ENCODE measurements around the gene NMUR1.
A peak's percentile ranks its signal among the peaks of the same experiment; 100 is the strongest.

NMUR1 gene

GRCh38 chr2:231524477-231525247 lies 5.6 kb downstream of the NMUR1 start:
- no peak overlapping the region for H3K4me3 ChIP-seq (replicated peaks; ENCODE audit: low read depth, low read length)
- TF ChIP-seq, protein P1, sequence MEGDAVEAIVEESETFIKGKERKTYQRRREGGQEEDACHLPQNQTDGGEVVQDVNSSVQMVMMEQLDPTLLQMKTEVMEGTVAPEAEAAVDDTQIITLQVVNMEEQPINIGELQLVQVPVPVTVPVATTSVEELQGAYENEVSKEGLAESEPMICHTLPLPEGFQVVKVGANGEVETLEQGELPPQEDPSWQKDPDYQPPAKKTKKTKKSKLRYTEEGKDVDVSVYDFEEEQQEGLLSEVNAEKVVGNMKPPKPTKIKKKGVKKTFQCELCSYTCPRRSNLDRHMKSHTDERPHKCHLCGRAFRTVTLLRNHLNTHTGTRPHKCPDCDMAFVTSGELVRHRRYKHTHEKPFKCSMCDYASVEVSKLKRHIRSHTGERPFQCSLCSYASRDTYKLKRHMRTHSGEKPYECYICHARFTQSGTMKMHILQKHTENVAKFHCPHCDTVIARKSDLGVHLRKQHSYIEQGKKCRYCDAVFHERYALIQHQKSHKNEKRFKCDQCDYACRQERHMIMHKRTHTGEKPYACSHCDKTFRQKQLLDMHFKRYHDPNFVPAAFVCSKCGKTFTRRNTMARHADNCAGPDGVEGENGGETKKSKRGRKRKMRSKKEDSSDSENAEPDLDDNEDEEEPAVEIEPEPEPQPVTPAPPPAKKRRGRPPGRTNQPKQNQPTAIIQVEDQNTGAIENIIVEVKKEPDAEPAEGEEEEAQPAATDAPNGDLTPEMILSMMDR (IDR thresholded peaks at IDR 0.05; ENCODE audit: low read length, missing control alignments) = no peak
- no peak for DNase-seq (ENCODE audit: low read depth)

GRCh38 chr2:231523451-231524285 lies 6.6 kb downstream of the NMUR1 start:
- no peak overlapping the region for H3K4me3 ChIP-seq (replicated peaks; ENCODE audit: low read depth, low read length)
- TF ChIP-seq, protein P1 (IDR thresholded peaks at IDR 0.05; ENCODE audit: low read length, missing control alignments) = no peak
- DNase-seq (ENCODE audit: low read depth) = no peak

DNA sequence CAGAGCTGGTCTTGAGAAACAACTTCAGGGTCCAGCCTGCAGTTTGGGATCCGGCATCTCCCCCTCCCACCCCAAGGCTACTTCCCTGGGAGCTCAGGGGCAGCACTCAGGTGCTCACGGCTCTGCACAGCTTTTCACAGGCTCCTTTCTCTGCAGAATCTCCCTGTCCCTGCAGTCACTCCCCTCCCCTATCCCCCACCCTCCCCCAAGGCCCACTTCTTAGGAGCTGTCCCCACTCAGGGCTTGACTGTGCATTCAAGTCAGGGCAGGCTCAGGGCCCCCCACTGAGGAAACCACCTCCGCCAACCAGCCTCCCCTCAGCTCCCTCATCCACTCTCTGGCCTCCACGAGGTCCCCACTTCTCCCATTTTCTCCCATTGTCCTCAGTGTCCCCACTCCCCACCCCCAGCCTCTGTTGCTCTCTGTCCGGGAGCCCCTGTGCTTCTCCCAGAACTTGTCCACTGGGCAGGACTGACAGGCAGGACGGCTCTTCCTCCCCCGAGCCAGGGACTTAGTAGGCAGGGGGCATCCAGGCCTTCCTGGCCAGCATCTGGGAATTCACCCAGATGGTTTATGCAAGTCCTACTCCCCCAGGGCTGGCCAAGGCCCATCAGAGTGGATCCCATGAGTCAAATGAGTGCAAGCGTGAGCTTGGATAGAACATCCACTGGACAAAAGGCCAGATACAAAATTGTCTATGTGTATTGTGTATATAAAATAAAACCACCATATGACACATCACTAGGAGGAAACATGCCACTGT lies 7.6 kb downstream of the NMUR1 start:
- DNase-seq (ENCODE audit: low read depth) = peak; percentile 71
- TF ChIP-seq, protein P1 (IDR thresholded peaks at IDR 0.05; ENCODE audit: low read length, missing control alignments) = no peak
- H3K4me3 ChIP-seq (replicated peaks; ENCODE audit: low read depth, low read length) = no peak overlapping the region

DNA sequence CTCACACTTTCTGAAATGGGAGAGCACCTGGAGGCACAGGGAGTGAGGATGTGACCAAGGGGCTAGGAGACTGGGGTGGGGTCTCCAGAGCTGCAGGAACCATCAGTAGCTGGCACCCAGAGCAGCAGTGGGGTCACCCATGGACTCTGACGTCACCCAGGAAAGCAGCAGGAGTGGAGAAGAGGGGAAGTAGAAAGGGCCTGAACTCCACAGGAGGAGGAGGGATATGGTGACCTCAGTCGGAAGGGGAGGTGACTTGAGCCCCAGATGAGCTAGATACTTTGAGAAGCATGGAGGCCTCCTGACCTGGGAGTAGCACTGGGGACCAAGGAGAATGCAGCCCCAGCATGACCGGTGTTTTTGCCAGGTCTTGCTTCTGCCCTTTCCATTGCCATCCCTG lies 8.8 kb downstream of the NMUR1 start:
- no peak overlapping the region for H3K4me3 ChIP-seq (replicated peaks; ENCODE audit: low read depth, low read length)
- TF ChIP-seq, protein P1 (IDR thresholded peaks at IDR 0.05; ENCODE audit: low read length, missing control alignments) = no peak
- DNase-seq (ENCODE audit: low read depth) = no peak

DNA sequence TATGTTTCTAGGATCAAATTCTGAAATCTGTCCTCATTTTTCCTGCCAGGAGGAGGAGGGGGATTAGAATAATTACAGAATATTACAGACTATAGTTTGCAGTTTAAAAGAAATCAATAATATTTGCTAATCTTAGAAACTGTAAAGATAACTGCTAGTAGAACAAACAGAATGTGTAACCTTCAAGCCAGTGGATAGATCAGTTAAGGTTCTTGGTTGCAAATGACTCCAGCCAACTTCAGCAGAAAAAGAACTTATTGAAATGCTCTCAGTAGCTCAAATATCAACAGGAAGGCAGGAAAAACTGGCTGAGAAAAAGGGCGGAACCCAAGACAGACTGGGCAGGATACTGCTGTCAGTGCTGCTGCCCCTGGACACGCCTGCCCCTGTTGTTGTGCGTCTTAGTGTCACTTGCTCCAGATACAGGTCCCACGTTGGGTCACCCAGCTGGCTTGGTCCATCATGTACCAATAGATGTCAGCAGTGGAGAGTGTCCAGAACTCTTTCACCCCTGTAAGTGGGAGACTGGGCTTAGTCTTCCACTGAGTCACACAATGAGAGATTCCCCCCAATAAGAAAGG lies 10.2 kb downstream of the NMUR1 start:
- H3K4me3 ChIP-seq (replicated peaks; ENCODE audit: low read depth, low read length) = no peak overlapping the region
- TF ChIP-seq, protein P1 (IDR thresholded peaks at IDR 0.05; ENCODE audit: low read length, missing control alignments) = no peak
- no peak for DNase-seq (ENCODE audit: low read depth)

DNA sequence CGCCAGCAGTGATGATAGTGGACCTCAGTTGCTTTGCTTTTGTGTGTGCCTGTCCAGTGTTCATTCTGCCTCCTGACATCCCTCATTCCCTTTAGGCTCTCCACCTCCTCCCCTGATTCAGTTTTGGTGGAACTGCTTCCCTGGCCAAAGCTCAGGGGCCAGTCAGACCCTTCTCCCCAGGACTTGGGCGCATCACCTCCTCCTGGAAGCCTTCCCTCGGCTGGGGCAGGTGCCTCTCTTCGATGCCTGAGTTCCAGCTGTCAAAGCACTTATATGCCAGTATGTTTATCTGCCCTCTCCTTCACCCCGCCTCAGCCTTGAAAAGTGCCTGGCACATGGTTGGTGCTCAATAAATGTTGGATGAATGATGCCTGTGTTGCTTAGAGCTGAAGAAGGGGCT lies 11.5 kb downstream of the NMUR1 start:
- no peak for DNase-seq (ENCODE audit: low read depth)
- TF ChIP-seq, protein P1 (IDR thresholded peaks at IDR 0.05; ENCODE audit: low read length, missing control alignments) = no peak
- no peak overlapping the region for H3K4me3 ChIP-seq (replicated peaks; ENCODE audit: low read depth, low read length)
